HepG2 (cell line): ENCODE measurements around the gene BTBD17. TPM values are rescaled to one million over a fixed set of nuclear protein-coding genes. Genes with fewer than 3 reads are reported as not detected.

Experiments
- ATAC-seq: fragments of 200-7000 bp; cut with Tn5 transposase; 3 replicates; pipeline ENCODE4 v1.9.1; 2020; ENCODE audit warnings: mild to moderate bottlenecking, moderate library complexity
- BruUV-seq: library from RNA; stranded (reverse); fragments of 400-500 nt; replicated peaks from 2 replicates; lab custom pipeline; 2021; lab: Mats Ljungman, UMichigan
- CTCF ChIA-PET: fragments of 300-600 bp; formaldehyde crosslinking; extraction: SDS; loops from one replicate; lab custom pipeline; 2021; ENCODE audit warnings: low total read pairs, inconsistent platforms, low intra/inter-chr PET ratio; lab: Yijun Ruan, JAX
- POLR2A ChIA-PET: fragments of 350-600 bp; sonication (Branson Sonifier 250); formaldehyde crosslinking; loops from one replicate; lab custom pipeline; 2020; ENCODE audit warnings: antibody characterized with exemption, inconsistent platforms; lab: Yijun Ruan, JAX
- DNase-seq: peaks from one replicate; pipeline ENCODE4 v3.0.0-alpha.2; 2015; ENCODE audit warnings: low spot score
- FAIRE-seq: peaks from 3 replicates; lab custom pipeline; 2011; peaks lifted over from hg19 to GRCh38; lab: Jason Lieb, UNC
- H2AFZ ChIP-seq: one replicate; pipeline ENCODE4 v1.6.1; 2011; ENCODE audit warnings: low read length, inconsistent platforms
- H3K27ac ChIP-seq: fragments of 300-600 bp; 3 replicates; pipeline ENCODE4 v1.8.0; 2011; ENCODE audit warnings: mixed run types, mild to moderate bottlenecking, mixed read lengths, low read length, inconsistent platforms; ENCODE audit not compliant: insufficient read depth; ENCODE audit errors: extremely low read length
- H3K27me3 ChIP-seq, 2 experiments: fragments of 200-600 bp in 1 of 2; 2 replicates in 1 of 2; 3 replicates in 1 of 2; pipeline versions ENCODE4 v1.6.0 to v1.8.0; 2011; ENCODE audit warnings: low read length in 2 of 2, mild to moderate bottlenecking in 2 of 2, moderate library complexity in 2 of 2, inconsistent platforms in 1 of 2; ENCODE audit not compliant: insufficient read depth in 2 of 2, control insufficient read depth in 1 of 2
- H3K36me3 ChIP-seq, 2 experiments: fragments of 200-600 bp in 1 of 2; replicated peaks in 1 of 2; 2 replicates in 1 of 2; 3 replicates in 1 of 2; pipeline versions ENCODE4 v1.5.1 to v1.8.0; 2011; ENCODE audit warnings: low read length in 2 of 2, inconsistent platforms in 1 of 2; ENCODE audit not compliant: insufficient read depth in 2 of 2, control insufficient read depth in 1 of 2
- H3K4me1 ChIP-seq: 2 replicates; pipeline ENCODE4 v1.5.1; 2012; ENCODE audit warnings: low read length, inconsistent platforms; ENCODE audit not compliant: insufficient read depth
- H3K4me2 ChIP-seq: 2 replicates; pipeline ENCODE4 v1.6.0; 2011; ENCODE audit warnings: low read depth, low read length, inconsistent platforms
- H3K4me3 ChIP-seq, 3 experiments: fragments of 200-600 bp in 1 of 3; sonication (generic), shearing (Covaris generic) in 1 of 3; replicated peaks in 1 of 3; 2 replicates each; pipeline ENCODE4 v1.5.1; 2011 to 2016; ENCODE audit warnings: low read length in 3 of 3, inconsistent platforms in 2 of 3, low read depth in 2 of 3, mild to moderate bottlenecking in 2 of 3, control low read depth in 1 of 3, mixed read lengths in 1 of 3; ENCODE audit not compliant: insufficient read depth in 1 of 3
- H3K79me2 ChIP-seq: one replicate; pipeline ENCODE4 v1.6.1; 2011; ENCODE audit warnings: low read length, inconsistent platforms; ENCODE audit not compliant: insufficient read depth
- H3K9ac ChIP-seq: 2 replicates; pipeline ENCODE4 v1.6.0; 2011; ENCODE audit warnings: mild to moderate bottlenecking, low read depth, low read length, inconsistent platforms; ENCODE audit not compliant: insufficient read depth
- H3K9me3 ChIP-seq: 2 replicates; pipeline ENCODE4 v1.5.1; 2012; ENCODE audit warnings: mild to moderate bottlenecking, low read length
- H4K20me1 ChIP-seq: 2 replicates; pipeline ENCODE4 v1.6.0; 2011; ENCODE audit warnings: inconsistent platforms, mild to moderate bottlenecking, low read length, moderate library complexity; ENCODE audit not compliant: insufficient read depth
- SNAPC4 ChIP-seq: sonication (generic); formaldehyde crosslinking; IDR thresholded peaks from 2 replicates; pipeline ENCODE4 v1.4.0; 2020; ENCODE audit warnings: mild to moderate bottlenecking, missing genetic modification reagents
- ZNF788 ChIP-seq: sonication (generic); formaldehyde crosslinking; IDR thresholded peaks from 2 replicates; pipeline ENCODE4 v1.5.0; 2020; ENCODE audit warnings: mild to moderate bottlenecking, missing genetic modification reagents, borderline replicate concordance
- WGBS: methylation state at CpG from one replicate; pipeline ENCODE4 v1.1.6; 2017; ENCODE audit warnings: low lambda C conversion rate; 5-methylcytosine and 5-hydroxymethylcytosine counted together
- in situ Hi-C: cut with HindIII; loops from 2 replicates; pipeline ENCODE4 v1.10.0; 2017; ENCODE audit warnings: low pct_unique_long_range_greater_than_20kb; ENCODE audit not compliant: extremely low pct_ligation_motif_present
- intact Hi-C: fragments of 100-400 bp; cut with micrococcal nuclease; formaldehyde crosslinking; loops from one replicate; pipeline ENCODE4 v1.10.0; 2022; ENCODE audit not compliant: unreplicated experiment
- polyA plus RNA-seq, 8 experiments: library from polyadenylated mRNA; depleted of rRNA in 3 of 8; stranded (reverse) in 7 of 8; unstranded in 1 of 8; fragments of >200 nt; fragmentation: Illumina TruSeq in 4 of 8; extraction: Trizol in 4 of 8; gene quantifications; 2 replicates each; pipeline versions ENCODE4 v1.2.1 to v1.2.3, GENCODE V29; 2011 to 2016; ENCODE audit warnings: low read depth in 4 of 8, missing spikeins in 1 of 8, mixed read lengths in 1 of 8; ENCODE audit not compliant: insufficient read depth in 1 of 8
- total RNA-seq, 5 experiments: library from RNA; depleted of rRNA; stranded (reverse); fragments of >200 nt; fragmentation: Illumina TruSeq; extraction: Trizol; gene quantifications; 2 replicates each; pipeline ENCODE4 v1.2.3, GENCODE V29; 2016; ENCODE audit warnings: low read depth in 1 of 5

Gene BTBD17
- total and polyA plus RNA-seq, 2 of the 13 experiments (the other 11 are each of a cell fraction or from before 2014, with no cell fraction given) = not detected

- no peaks in the 10 kb centered on the region for H4K20me1 ChIP-seq
- in situ Hi-C loops (no loop called here), intact Hi-C loops (no loop called here)
- FAIRE-seq (no peak), DNase-seq (no peak), ATAC-seq (no peak)
- peaks cover 4 to 23% of the 10 kb centered on the region in 2 experiments; a peak in 3 of 5 replicates for H3K27me3 ChIP-seq
- H3K9me3 ChIP-seq = no peaks in the 10 kb centered on the region
- H2AFZ ChIP-seq = no peak overlapping the region
- no peaks in the 10 kb centered on the region for H3K79me2 ChIP-seq
- WGBS = 50% methylated on average over 6 of the region's 6 CpGs
- peaks cover 16% of the 10 kb centered on the region for H3K4me1 ChIP-seq
- POLR2A ChIA-PET = interaction anchor here (1.0 kb wide), 1 partner anchor 37 kb away, joined by 4 read pairs; no protein-coding TSS in a partner anchor
- no peak overlapping the region for H3K9ac ChIP-seq
- no peaks in the 10 kb centered on the region for H3K36me3 ChIP-seq
- CTCF ChIA-PET = no interaction called here
- BruUV-seq = no TSS peak
- TF ChIP-seq SNAPC4 (CRISPR knock-in tag) (0 out of 2 replicates have a peak, but pooled peaks have one; percentile 25), ZNF788 (no peak)
- no peak overlapping the region for H3K27ac ChIP-seq
- H3K4me2 ChIP-seq = no peak overlapping the region
- H3K4me3 ChIP-seq = no peak overlapping the region
Measured at GRCh38 chr17:74393346-74393942, 31.8 kb upstream of the BTBD17 start.
